ENCODE data around the gene UTS2B. TPM values are rescaled to one million over a fixed set of nuclear protein-coding genes. Genes with fewer than 3 reads are reported as not detected.
A peak's percentile ranks its signal among the peaks of the same experiment; 100 is the strongest.

UTS2B gene
- total RNA-seq, 6 experiments from 2014 or later: 0.73 to 1.8 (median 1.0) TPM

GRCh38 chr3:191331388-191331787, 1.1 kb upstream of the UTS2B start:
- Mint-ChIP-seq H3K36me3 (ENCODE audit: low read depth) (peaks cover 46% of the 10 kb centered on the region), H3K27ac (peak overlapping the region; percentile 97), H3K4me1 (ENCODE audit: low read depth) (peaks cover 84% of the 10 kb centered on the region), H3K9me3 (no peaks in the 10 kb centered on the region), H3K4me3 (peak overlapping the region; percentile 99), H3K27me3 (ENCODE audit: insufficient read depth) (peaks cover 2% of the 10 kb centered on the region; the same call in 1 of the 2 replicates)
- TF ChIP-seq, protein P1, sequence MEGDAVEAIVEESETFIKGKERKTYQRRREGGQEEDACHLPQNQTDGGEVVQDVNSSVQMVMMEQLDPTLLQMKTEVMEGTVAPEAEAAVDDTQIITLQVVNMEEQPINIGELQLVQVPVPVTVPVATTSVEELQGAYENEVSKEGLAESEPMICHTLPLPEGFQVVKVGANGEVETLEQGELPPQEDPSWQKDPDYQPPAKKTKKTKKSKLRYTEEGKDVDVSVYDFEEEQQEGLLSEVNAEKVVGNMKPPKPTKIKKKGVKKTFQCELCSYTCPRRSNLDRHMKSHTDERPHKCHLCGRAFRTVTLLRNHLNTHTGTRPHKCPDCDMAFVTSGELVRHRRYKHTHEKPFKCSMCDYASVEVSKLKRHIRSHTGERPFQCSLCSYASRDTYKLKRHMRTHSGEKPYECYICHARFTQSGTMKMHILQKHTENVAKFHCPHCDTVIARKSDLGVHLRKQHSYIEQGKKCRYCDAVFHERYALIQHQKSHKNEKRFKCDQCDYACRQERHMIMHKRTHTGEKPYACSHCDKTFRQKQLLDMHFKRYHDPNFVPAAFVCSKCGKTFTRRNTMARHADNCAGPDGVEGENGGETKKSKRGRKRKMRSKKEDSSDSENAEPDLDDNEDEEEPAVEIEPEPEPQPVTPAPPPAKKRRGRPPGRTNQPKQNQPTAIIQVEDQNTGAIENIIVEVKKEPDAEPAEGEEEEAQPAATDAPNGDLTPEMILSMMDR (IDR thresholded peaks at IDR 0.05): no peak
- peak; percentile 35 for DNase-seq

- Mint-ChIP-seq H3K9me3 (no peaks in the 10 kb centered on the region), H3K27ac (peak overlapping the region; percentile 97), H3K27me3 (ENCODE audit: insufficient read depth) (peaks cover 2% of the 10 kb centered on the region; the same call in 1 of the 2 replicates), H3K36me3 (ENCODE audit: low read depth) (peaks cover 38% of the 10 kb centered on the region), H3K4me3 (peak overlapping the region; percentile 99), H3K4me1 (ENCODE audit: low read depth) (peaks cover 76% of the 10 kb centered on the region)
- peak; percentile 51 for DNase-seq
- TF ChIP-seq, protein P1 (IDR thresholded peaks at IDR 0.05): no peak
These were observed 263 bp upstream of the UTS2B start for GRCh38 chr3:191330530-191331048.

DNA sequence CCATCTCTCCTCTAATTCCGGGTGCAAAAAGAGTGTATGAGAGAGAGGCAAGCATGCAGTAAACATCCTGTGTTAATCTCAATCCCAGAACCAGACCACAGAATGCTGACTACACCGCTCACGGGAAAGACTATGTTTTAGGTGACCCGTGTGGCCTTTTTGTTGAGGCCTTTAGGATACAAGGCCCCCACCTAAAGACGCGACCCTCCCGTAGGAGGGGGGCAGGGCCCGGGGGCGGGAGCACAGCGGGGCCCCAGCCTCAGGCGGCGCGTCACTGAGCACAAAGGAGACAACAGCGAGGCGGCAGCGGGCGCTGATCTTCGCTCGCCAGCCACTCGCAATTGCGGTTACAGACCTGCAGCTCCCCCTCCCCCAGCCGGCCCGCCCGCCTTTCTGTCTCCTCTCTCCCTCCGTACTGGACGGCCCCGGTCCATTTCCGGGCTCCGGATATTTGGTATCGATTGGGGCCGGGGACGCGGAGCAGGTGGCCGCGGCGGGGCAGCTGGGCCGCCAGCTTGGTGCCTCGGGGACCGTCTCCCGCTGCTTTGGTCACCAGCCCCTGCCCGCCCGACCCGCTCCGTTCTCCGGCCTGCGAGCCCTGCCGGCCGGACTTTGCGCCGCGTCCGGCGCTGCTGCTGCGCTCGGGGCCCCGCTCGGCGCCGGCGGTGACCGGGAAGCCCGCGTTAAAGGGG, 1.2 kb downstream of the UTS2B start, which contains the start of gene CCDC50:
CCDC50 (plus strand) TSS at position 433 of the 692 bp plus-strand sequence. CDS start 281 bp downstream, outside the sequence.
- DNase-seq: peak; percentile 66
- Mint-ChIP-seq H3K9me3 (no peaks in the 10 kb centered on the region), H3K27me3 (ENCODE audit: insufficient read depth) (no peaks in the 10 kb centered on the region), H3K27ac (peak within 1 kb of the TSS; percentile 97), H3K4me1 (ENCODE audit: low read depth) (peaks cover 71% of the 10 kb centered on the region), H3K4me3 (peak within 1 kb of the TSS; percentile 99), H3K36me3 (ENCODE audit: low read depth) (peaks cover 25% of the 10 kb centered on the region)
- TF ChIP-seq, protein P1 (IDR thresholded peaks at IDR 0.05): 0 out of 2 replicates have a peak, but pooled peaks have one; percentile 12

DNA sequence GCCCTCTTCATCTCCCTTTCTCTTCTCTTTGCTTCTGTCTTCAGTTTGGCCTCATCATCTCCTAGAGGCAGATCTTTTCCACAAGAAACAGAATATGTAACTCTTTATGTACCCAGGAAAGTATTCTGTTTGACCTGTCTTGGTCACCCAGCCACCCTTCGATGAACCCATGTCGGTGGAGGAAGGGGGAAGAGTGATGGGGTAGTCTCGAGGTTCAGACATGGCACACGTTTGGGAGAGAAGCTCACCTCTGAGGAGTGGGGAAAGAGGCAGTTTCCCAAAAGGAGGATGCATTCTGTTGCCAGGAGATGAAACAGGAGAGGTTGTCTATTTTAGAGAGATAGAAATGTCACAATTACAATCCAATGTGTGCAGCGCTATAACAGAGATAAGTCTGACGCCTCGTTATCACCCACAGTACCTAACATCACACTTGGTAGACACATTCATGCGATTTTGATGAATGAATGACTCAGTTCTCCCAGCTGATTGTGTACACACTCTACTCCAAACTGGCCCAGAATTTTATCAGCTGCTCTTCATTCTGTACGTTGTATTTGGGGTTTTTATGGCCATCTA, 1.9 kb downstream of the UTS2B start:
- DNase-seq: no peak
- H3K27ac Mint-ChIP-seq: peak overlapping the region; percentile 82

GRCh38 chr3:191327526-191327925, 2.8 kb downstream of the UTS2B start:
- Mint-ChIP-seq H3K27ac (no peak overlapping the region), H3K36me3 (ENCODE audit: low read depth) (peaks cover 16% of the 10 kb centered on the region), H3K4me1 (ENCODE audit: low read depth) (peaks cover 55% of the 10 kb centered on the region), H3K9me3 (no peaks in the 10 kb centered on the region), H3K4me3 (no peak overlapping the region), H3K27me3 (ENCODE audit: insufficient read depth) (no peaks in the 10 kb centered on the region)
- TF ChIP-seq, protein P1 (IDR thresholded peaks at IDR 0.05): no peak
- DNase-seq: no peak

More for the DNA sequence above, 1.9 kb downstream of the UTS2B start:
- Mint-ChIP-seq H3K4me1 (ENCODE audit: low read depth) (peaks cover 64% of the 10 kb centered on the region), H3K27me3 (ENCODE audit: insufficient read depth) (no peaks in the 10 kb centered on the region), H3K4me3 (peak overlapping the region; percentile 99), H3K9me3 (no peaks in the 10 kb centered on the region), H3K36me3 (ENCODE audit: low read depth) (peaks cover 22% of the 10 kb centered on the region)
- TF ChIP-seq, protein P1 (IDR thresholded peaks at IDR 0.05): no peak

All from HFFc6 (cell line).